ENCODE data around the gene DOCK2. TPM values are rescaled to one million over a fixed set of nuclear protein-coding genes. Genes with fewer than 3 reads are reported as not detected.

Gene DOCK2
- total RNA-seq, 2 donors from 2014 or later = 26.0 to 33.8 TPM

DNA sequence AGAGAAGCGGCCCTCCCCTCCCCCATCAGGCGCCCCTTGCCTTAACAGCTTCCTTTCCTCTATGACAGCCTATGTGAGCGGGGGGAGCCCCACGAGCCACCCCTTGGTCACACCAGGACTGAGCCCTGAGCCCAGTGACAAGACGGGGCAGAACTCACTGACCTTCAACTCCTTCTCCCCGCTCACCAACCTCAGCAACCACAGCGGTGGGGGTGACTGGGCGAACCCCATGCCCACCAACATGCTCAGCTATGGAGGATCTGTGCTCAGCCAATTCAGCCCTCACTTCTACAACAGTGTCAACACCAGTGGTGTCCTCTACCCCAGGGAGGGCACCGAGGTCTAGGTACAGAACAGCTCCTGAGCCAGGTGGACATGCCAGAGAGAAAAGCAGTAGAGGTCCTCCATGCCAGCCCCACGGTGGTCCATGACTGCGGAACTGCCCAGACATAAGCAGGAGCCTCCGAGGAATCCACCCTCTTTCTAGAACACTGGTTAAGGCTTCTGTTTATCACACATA, 471.3 kb downstream of the DOCK2 start:
- DNase-seq (ENCODE audit: low spot score) = no peak

DNA sequence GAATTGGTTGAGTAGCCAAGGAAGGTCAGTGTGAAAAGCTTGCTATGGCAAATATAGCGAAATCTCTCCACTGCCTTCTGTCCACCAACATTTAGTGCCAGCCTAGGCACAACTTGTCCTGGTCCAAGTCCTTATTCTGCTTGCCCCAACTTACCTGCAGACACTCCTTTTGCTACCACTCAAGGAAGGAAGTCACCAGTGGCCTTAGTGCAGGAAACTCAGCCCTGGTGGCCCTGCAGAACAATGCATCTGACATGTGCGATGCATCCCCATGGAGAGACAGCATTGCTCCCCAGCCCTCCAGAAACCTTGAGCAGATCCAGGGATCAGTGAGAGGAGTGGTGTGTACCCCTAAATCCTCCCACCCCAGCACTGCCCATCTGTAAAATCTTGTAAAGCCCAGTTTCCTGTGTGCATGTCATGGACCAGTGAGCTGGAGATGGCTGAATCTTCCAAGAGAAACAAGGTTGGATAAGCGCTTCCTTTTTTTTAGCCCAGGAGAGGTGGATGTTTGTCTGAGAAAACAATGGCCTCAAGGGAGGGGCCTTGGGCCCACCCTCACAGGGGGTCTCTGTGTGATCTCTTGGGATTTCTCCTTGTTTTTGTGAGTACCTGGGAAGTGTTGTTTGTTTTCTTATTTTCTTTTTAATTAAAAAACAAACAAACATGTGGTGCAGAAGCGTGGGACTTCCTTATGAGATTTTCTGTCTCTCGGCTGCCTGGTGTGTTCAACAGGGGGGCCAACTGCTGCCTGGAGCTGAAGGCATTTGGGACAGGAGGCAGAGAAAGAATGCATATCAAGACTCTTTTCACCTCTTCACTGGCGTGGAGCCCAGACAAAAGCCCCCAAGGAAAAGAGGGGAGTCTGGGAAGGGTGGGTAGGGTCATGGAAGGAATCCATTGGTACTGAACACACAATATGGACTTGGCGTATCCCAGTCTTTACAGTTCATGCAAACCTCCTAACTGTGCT, 472.3 kb downstream of the DOCK2 start:
- no peak for DNase-seq (ENCODE audit: low spot score)
- intact Hi-C loops (cut with DNase I) = loop anchor here in 1 of 2 donors (10.0 kb wide), 1 partner anchor 75 kb away; no protein-coding TSS in a partner anchor

More for the DNA sequence above, 471.3 kb downstream of the DOCK2 start:
- intact Hi-C loops (cut with DNase I) = loop anchor here in 1 of 2 donors (10.0 kb wide), 1 partner anchor 76 kb away; no protein-coding TSS in a partner anchor

DNA sequence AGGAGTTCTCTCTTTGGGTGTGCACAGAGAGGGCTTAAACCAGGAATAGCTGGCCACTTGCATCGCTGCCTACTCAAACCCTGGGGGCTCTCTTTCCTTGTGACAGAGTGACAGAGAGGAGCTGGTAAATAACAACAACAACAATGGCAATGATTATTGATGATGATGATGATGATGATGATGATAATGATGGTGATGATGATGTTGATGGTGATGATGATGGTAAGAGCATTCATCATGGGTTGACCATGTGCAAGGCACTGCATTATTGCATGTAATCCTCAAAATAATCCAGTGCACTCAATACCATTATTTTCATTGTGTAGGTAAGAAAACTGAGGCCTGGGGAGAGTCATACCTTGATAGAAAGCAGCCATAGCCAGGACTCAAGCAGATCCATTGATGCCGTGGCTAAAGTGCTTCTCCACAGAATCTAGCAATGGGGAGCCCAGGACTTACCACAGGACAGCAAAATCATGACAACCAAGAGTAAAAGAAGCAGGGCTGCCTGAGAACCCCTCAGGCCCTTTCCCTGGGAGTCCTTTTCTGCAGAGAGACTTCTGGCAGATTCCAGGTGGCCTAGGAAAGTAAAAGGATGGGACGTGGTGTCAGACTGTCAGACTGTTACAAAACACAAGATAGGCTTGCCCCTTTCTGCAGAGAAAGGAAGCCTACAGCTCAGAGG, 473.5 kb downstream of the DOCK2 start:
- DNase-seq (ENCODE audit: low spot score) = no peak
- intact Hi-C loops (cut with DNase I) = no loop called here

DNA sequence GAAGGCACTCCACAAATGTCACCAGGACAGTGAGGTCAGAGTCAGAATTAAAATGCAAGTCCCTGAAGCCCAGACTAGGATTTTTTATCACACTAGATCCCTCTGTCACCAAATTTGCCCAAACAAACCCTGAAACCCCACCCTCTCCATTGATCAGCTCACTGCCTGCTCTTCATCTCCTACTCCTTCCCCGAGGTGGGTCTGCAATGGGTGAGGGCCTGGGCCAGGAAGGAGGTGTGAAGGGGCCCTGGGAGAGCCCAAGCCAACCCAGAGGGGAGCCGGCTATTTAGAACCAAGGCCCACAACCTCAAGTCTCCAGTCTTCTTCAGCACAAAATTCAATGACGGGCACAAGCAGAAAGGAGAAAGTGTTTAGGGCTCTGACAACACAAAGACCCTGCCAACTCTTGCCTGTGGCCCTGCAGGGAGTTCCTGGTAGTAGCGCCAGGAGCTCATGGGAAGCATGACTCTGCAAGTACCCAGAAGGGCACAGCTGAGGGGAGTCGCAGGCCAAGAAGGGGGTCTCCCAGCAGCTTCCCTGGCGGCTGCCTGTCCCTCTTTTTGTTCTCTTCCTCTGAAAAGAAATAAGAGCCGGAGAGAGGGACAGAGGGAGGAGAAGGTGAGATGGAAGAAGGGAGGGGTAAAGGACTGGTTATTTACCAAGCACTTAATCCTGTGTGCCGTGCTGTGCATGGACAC, 474.2 kb downstream of the DOCK2 start:
- DNase-seq (ENCODE audit: low spot score) = no peak
- intact Hi-C loops (cut with DNase I) = no loop called here

DNA sequence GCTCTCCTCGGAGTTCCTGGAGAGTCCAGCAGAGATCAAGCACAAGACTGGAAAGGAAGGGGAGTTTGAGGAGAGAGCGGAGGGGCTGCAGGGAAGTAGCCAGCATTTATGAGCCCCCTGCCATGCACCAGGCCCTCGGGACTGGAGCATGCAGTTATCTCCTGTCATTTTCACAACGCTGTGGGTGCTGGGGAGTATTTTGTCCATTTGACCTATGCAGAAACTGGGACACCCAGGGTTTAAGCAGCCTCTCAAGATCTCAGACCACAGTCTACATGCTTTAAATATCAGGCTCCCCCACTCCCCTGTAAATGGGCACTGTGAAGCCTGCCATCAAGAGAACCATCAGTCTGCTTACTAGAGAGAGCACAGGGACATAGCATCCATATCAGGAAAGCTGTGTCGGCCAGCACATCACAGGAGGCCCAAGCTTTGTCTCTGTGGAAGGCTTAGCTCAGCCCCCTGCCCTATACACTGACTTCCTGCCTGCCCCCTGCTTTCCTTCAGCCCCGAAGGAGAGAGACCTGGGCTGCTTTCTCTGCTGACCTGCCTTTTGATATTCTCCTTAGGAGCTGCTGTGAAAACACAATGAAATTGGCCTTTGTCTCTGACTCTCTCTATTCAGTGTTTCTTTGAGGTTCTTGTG, 475.9 kb downstream of the DOCK2 start:
- intact Hi-C loops (cut with DNase I) = no loop called here
- DNase-seq (ENCODE audit: low spot score) = no peak

DNA sequence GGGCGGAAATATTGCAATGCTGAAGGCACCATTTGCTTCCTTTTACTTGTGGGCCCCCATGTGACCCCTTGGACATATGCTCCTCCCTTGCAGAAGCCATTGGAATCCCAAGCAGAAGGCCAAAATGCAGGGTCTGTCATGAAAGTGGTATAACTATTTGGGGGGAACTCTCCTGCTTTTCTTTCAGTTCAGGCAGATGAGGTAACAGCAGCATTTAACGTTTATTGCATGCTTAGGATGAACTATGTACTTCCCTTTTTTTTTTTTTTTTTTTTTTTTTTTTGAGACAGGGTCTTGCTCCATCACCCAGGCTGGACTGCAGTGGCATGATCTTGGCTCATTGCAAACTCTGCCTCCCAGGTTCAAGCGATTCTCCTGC, 476.4 kb downstream of the DOCK2 start:
- intact Hi-C loops (cut with DNase I) = no loop called here
- DNase-seq (ENCODE audit: low spot score) = no peak

DNA sequence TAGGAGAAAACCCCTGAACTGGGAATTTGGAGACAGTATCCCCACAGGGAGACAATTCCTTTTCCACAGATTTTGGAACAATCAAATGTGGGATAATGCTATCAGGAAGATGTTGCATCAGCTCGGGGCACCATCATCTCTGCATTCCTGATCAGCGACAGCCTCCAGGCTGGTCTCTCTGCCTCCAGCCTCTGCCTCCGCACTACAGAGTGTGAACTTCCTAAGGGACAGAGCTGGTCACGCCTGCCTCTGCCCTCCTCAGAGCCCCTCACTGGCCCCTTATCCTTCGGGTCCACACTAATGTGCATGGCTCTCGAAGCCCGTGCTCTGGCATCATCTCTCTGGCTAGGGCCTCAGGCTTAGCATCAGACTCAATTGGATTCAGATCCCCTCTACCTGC, 477.2 kb downstream of the DOCK2 start:
- intact Hi-C loops (cut with DNase I) = no loop called here
- no peak for DNase-seq (ENCODE audit: low spot score)

DNA sequence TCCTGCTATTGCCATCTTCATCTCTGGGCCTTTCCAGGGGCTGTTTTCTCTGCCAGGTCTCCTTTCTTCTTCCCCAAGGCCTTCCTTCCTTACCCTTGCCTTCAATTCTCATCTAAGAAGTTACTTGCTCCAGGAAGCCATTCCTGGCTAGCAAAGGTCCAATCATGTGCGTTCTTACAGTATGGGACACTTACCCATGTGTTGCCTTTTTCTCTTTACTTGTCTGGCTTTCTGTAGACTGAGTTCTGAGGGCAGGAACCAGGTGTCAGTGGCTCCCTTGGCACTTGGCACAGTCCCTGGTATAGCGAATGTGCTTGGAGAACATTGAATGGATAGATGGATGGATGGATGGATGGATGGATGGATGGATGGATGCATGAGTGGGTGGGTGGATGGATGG, 478.9 kb downstream of the DOCK2 start:
- intact Hi-C loops (cut with DNase I) = no loop called here
- no peak for DNase-seq (ENCODE audit: low spot score)

DNA sequence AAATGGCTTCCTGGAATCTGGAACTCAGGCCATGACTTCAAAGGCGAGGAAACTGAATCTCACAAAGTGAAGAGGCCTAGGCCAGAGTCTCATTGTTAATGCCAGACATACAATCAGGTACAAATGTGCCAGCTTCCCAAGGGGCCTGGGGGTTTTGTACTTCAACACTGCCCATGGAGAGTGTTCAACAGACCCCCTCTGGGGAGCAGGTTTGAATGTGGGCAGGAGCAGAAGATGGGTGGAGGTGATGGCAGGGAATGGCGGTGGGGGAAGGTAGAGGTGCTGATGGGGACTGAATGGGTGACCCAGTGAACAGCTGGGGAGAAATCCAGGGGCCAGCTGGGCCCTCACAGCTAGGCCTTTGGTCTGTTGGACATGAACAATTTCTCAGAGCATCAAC, 480.7 kb downstream of the DOCK2 start:
- intact Hi-C loops (cut with DNase I) = no loop called here
- DNase-seq (ENCODE audit: low spot score) = no peak

DNA sequence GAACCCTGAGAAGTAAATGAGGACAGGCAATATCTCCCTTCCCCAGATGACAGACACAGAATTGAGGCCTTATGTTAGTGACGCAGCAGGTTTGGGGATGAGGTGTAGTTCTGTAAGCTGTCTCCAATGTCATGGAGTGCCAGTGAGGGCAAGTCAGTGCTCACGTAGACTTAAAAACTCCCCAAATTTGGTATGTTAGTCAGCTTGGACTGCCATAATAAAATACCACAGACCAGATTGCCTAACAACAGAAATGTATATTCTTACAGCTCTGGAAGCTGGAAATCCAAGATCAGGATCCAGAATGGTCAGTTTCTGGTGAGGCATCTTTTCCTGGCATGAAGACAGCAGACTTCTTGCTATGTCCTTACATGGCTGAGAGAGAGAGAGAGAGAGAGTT, 483.5 kb downstream of the DOCK2 start:
- no peak for DNase-seq (ENCODE audit: low spot score)
- intact Hi-C loops (cut with DNase I) = no loop called here

DNA sequence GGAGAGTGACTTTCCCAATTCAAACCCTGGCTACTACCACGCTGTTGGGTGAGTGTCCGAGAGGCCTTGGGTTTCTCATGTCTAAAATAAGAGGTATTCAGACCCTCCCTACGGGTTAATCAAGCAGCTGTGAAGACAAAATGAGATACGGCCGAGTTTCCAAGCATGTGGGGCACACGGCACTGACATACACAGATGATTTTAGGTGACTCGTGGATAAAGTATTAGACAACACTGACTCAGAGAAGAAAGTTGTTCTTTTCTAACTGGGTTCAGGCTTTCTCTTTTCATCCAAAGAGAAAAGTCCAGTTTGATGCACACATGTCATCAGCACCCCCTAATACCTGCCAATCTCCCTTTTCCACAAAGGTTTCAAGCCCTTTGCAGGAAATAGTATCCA, 484.2 kb downstream of the DOCK2 start:
- DNase-seq (ENCODE audit: low spot score) = no peak
- intact Hi-C loops (cut with DNase I) = no loop called here

DNA sequence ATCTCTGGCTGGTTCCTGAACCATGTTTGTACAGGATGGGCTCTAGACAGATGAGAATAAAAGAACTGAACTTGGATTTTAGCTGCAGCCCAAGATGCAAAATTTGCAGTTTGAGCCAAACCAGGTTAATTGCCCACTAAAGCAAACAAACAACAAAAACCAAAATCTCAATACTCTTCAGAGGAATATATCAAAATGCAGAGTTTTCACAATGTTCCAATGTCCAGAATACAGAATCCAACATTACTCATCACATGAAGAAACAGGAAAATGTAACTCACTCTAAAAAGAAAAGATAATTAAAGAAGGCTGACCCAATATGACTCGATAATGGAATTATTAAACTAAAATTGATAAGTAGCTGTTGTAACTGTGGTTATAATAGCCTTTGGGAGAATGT, 489.0 kb downstream of the DOCK2 start:
- no peak for DNase-seq (ENCODE audit: low spot score)
- intact Hi-C loops (cut with DNase I) = no loop called here

DNA sequence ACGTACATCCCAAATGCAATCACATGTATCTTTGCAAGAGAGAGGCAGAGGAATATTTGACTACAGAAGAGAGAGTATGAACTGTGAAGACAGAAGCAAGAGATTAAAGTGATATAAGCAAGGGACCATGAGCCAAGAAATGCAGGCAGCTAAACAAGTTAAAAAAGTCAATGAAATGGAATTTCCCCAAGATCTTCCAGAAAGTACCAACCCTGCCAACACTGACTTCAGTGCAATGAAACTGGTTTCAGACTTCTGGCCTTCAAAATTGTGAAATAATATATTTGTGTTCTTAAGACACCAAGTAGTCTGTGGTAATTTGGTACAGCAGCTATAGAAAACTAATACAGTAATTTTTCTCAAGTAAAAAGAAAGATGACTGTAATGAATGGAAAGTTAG, 489.6 kb downstream of the DOCK2 start:
- intact Hi-C loops (cut with DNase I) = no loop called here
- no peak for DNase-seq (ENCODE audit: low spot score)

DNA sequence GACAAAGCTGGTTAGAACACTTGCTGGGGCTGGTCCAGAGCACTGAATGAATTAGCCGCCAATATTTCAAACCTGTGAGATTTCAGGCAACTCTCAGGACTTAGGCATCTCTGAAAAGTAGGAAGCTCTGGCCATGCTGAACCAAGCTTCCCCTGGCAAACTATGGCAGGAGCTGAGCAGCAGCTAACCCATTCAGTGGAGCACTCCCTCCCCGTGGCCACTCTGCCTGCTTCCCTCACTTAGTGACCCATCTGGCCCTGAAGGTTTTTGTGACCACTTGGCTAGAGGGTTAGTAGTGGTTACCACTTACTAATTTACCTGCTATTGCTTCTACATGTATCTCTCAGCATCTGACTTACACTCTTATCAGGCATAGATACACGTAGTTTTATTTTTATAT, 494.2 kb downstream of the DOCK2 start:
- intact Hi-C loops (cut with DNase I) = no loop called here
- no peak for DNase-seq (ENCODE audit: low spot score)

DNA sequence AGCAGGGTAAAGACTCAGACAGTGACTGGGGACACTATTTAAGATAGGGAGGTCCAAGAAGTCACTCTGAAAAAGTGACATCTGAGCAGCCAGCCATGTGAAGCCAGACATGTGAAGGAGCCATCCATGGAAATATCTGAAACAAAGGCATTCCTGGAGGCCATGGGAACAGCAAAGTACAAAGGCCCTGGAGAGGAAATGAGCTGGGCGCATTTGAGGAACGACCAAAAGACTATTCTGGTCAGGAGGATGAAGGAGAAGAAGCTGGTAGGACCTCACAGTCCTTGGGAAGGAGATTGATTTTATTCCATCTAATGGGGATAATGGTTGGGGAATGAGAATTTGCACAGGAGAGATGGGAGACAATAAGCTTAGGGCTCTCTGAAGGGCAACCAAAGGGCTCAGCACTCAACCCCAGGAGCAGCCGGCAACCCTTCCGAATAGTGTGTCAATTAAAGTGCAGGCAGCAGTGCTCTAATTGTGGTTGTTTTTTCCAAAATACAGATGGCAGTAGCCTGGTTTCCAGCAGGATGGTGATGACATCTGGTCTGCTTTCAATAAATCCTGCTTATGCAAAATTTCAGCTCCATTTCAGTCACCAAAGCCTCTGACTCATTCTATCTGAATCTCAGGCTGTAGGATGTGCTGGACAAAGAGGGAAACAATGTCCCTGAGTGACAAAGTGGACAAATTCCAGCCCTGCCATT, 495.3 kb downstream of the DOCK2 start:
- intact Hi-C loops (cut with DNase I) = no loop called here
- DNase-seq (ENCODE audit: low spot score) = no peak
